Natural killer cell (primary cell): ENCODE measurements around the gene CST9L. TPM values are rescaled to one million over a fixed set of nuclear protein-coding genes. Genes with fewer than 3 reads are reported as not detected.

Experiments
- ATAC-seq, 3 donors: fragments of 150-1000 bp in 2 of 3; fragments of 200-7000 bp in 1 of 3; cut with Tn5 transposase; 1 replicate in 1 of 3; 2 replicates in 2 of 3; pipeline ENCODE4 v1.10.0; 2021; ENCODE audit warnings: mild to moderate bottlenecking in 2 of 3, moderate library complexity in 2 of 3
- DNase-seq, 2 donors: peaks; one replicate each; pipeline versions ENCODE4 v3.0.0 to v3.0.0-alpha.2; 2013 to 2021; ENCODE audit warnings: mixed read lengths in 1 of 2
- H3K27ac ChIP-seq: one replicate; pipeline ENCODE4 v1.5.1; 2013; ENCODE audit warnings: mild to moderate bottlenecking, low read length
- H3K27me3 ChIP-seq: one replicate; pipeline ENCODE4 v1.6.1; 2013; ENCODE audit warnings: low read length; ENCODE audit not compliant: control insufficient read depth, insufficient read depth
- H3K36me3 ChIP-seq: one replicate; pipeline ENCODE4 v1.6.1; 2013; ENCODE audit warnings: low read length; ENCODE audit not compliant: control insufficient read depth, insufficient read depth
- H3K4me1 ChIP-seq: one replicate; pipeline ENCODE4 v1.6.1; 2013; ENCODE audit warnings: low read length; ENCODE audit not compliant: control insufficient read depth, insufficient read depth
- H3K4me3 ChIP-seq: one replicate; pipeline ENCODE4 v1.5.1; 2013; ENCODE audit warnings: low read length
- H3K9me3 ChIP-seq: one replicate; pipeline ENCODE4 v1.6.1; 2013; ENCODE audit warnings: low read length; ENCODE audit not compliant: control insufficient read depth, insufficient read depth
- H3K27ac Mint-ChIP-seq, 2 donors: one replicate each; pipeline ENCODE4 v1.8.0; 2022; ENCODE audit warnings: mild to moderate bottlenecking in 2 of 2, mixed read lengths in 2 of 2, moderate library complexity in 1 of 2
- H3K27me3 Mint-ChIP-seq, 2 donors: one replicate each; pipeline ENCODE4 v1.8.0; 2022; ENCODE audit warnings: low read depth in 2 of 2, mixed read lengths in 2 of 2
- H3K36me3 Mint-ChIP-seq: one replicate; pipeline ENCODE4 v1.8.0; 2022; ENCODE audit warnings: mixed read lengths
- H3K4me1 Mint-ChIP-seq, 2 donors: one replicate each; pipeline ENCODE4 v1.8.0; 2022; ENCODE audit warnings: mixed read lengths in 2 of 2
- H3K4me3 Mint-ChIP-seq: one replicate; pipeline ENCODE4 v1.8.0; 2022; ENCODE audit warnings: mild to moderate bottlenecking, moderate library complexity, mixed read lengths
- H3K9me3 Mint-ChIP-seq, 2 donors: one replicate each; pipeline ENCODE4 v1.8.0; 2022; ENCODE audit warnings: mixed read lengths in 2 of 2
- WGBS: methylation state at CpG from one replicate; pipeline ENCODE4 v1.1.7; 2013; ENCODE audit warnings: missing lambda C conversion rate; ENCODE audit not compliant: insufficient coverage; 5-methylcytosine and 5-hydroxymethylcytosine counted together
- intact Hi-C: fragments of 100-400 bp; cut with micrococcal nuclease; formaldehyde crosslinking; loops from one replicate; pipeline ENCODE4 v1.14.2; 2022
- total RNA-seq, 4 donors: library from RNA; stranded (reverse); fragments of 120-200 nt in 1 of 4; gene quantifications; one replicate each; pipeline versions ENCODE4 v1.2.3 to v1.2.4, GENCODE V29; 2013 to 2022
- TF ChIP-seq, protein P1 (sequence below): fragments of 200-600 bp; IDR thresholded peaks from one replicate; pipeline ENCODE4 v1.8.0; 2022; ENCODE audit warnings: antibody characterized with exemption

CST9L gene
- total RNA-seq, 3 donors from 2014 or later (not counting 1 experiment from before 2014, with no cell fraction given) = not detected

DNA sequence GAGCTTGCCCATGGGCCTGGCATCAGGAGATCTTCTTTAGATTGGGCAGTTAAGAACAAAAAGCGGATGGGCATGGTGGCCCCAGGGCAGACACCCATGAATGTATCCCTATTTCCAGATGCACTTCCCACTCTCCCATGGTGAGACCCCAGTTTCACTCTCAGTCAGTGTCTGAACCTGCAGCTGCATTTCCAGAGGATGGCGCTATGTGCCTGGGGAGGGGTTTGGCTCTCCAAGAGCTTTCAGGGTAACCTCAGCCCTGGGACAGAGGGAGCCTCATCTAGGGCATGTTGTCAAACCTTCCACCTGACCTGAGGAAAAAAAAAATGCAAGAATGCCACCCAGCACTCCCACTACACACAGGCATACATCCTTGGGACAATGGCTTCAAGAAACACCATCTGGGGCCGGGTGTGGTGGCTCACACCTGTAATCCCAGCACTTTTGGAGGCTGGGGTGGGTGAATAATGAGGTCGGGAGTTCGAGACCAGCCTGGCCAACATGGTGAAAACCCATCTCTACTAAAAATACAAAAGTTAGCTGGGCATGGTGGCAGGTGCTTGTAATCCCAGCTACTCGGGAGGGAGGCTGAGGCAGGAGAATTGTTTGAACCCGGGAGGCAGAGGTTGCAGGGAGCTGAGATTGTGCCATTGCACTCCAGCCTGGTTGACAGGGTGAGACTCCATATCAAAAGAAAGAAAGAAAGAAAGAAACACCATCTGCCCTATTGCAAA is 1.9 kb downstream of the CST9L start:
- intact Hi-C loops = no loop called here
- H3K27ac ChIP-seq = no peak overlapping the region
- Mint-ChIP-seq H3K36me3 (peaks cover 11% of the 10 kb centered on the region), H3K4me3 (no peak overlapping the region), H3K9me3 (peaks cover 0 to 6% of the 10 kb centered on the region in 2 donors), H3K27ac (no peak overlapping the region), H3K27me3 (peaks cover 3 to 8% of the 10 kb centered on the region in 2 donors), H3K4me1 (peaks cover 0 to 5% of the 10 kb centered on the region in 2 donors)
- peaks cover 9% of the 10 kb centered on the region for H3K9me3 ChIP-seq
- TF ChIP-seq, protein P1, sequence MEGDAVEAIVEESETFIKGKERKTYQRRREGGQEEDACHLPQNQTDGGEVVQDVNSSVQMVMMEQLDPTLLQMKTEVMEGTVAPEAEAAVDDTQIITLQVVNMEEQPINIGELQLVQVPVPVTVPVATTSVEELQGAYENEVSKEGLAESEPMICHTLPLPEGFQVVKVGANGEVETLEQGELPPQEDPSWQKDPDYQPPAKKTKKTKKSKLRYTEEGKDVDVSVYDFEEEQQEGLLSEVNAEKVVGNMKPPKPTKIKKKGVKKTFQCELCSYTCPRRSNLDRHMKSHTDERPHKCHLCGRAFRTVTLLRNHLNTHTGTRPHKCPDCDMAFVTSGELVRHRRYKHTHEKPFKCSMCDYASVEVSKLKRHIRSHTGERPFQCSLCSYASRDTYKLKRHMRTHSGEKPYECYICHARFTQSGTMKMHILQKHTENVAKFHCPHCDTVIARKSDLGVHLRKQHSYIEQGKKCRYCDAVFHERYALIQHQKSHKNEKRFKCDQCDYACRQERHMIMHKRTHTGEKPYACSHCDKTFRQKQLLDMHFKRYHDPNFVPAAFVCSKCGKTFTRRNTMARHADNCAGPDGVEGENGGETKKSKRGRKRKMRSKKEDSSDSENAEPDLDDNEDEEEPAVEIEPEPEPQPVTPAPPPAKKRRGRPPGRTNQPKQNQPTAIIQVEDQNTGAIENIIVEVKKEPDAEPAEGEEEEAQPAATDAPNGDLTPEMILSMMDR = no peak
- ATAC-seq = no peak
- no peak overlapping the region for H3K4me3 ChIP-seq
- H3K36me3 ChIP-seq = no peaks in the 10 kb centered on the region
- no peak for DNase-seq
- WGBS = 82% methylated on average over 4 of the region's 7 CpGs
- H3K4me1 ChIP-seq = no peaks in the 10 kb centered on the region
- no peaks in the 10 kb centered on the region for H3K27me3 ChIP-seq

DNA sequence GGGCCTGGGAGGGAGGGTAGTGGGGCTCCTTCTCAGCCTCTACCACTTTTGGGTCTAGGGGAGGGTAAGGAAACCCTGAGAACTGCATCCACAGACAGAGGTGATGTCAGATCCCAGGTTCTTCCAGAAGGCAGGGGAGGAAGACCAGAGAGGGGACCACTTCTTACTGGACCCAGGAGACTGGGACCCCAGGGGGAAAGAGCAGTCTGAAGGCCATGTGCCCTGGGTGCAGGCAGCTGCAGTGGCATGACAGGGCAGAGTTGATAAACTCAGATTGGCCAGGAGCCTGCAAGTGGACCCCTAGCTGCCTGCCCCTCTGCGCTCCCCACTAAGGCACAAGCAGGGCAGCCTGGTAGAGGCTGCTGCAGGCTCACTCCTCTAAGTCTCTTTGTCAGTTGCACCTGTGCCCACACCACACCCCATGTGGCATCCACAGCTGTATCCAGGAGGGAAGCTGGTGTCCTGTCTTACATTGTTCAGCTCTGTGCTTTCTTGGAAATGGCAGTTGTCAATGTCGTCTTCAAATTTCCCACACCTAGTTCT is 2.7 kb downstream of the CST9L start:
- no peak overlapping the region for H3K4me3 ChIP-seq
- H3K27me3 ChIP-seq = no peaks in the 10 kb centered on the region
- no peaks in the 10 kb centered on the region for H3K4me1 ChIP-seq
- H3K27ac Mint-ChIP-seq = no peak overlapping the region
- TF ChIP-seq, protein P1 = no peak
- H3K36me3 Mint-ChIP-seq = peaks cover 11% of the 10 kb centered on the region
- H3K9me3 ChIP-seq = peaks cover 13% of the 10 kb centered on the region
- 95% methylated on average over 2 of the region's 2 CpGs for WGBS
- H3K27me3 Mint-ChIP-seq = peaks cover 3 to 8% of the 10 kb centered on the region in 2 donors
- H3K27ac ChIP-seq = no peak overlapping the region
- H3K9me3 Mint-ChIP-seq = peaks cover 2 to 10% of the 10 kb centered on the region in 2 donors
- DNase-seq (no peak), ATAC-seq (no peak)
- intact Hi-C loops = no loop called here
- no peaks in the 10 kb centered on the region for H3K36me3 ChIP-seq
- H3K4me3 Mint-ChIP-seq = no peak overlapping the region
- peaks cover 0 to 5% of the 10 kb centered on the region in 2 donors for H3K4me1 Mint-ChIP-seq

DNA sequence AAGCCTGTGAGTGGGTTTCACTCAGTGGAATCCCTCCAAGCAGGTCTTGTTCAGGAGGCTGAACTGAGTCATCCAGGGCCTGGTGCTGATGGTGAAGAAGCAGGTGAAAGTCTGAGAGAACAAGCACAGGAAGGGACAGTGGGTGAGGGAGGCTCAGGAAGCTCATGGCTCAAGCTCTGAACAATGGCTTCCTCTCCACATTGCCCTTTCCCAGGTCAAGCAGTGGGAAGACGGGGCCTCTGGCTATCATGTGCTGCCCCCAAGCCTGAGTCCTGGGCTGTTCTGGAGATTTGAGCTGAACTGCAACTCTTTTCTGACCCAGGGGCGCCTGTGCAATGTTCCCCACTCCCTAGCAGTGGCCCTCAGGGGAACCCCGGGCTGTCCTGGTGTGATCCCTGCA is 3.4 kb downstream of the CST9L start:
- Mint-ChIP-seq H3K36me3 (peaks cover 16% of the 10 kb centered on the region), H3K27ac (no peak overlapping the region), H3K4me3 (no peak overlapping the region), H3K9me3 (peaks cover 2 to 13% of the 10 kb centered on the region in 2 donors), H3K4me1 (peaks cover 0 to 5% of the 10 kb centered on the region in 2 donors), H3K27me3 (peaks cover 5 to 8% of the 10 kb centered on the region in 2 donors)
- no peak for DNase-seq
- Histone ChIP-seq H3K36me3 (no peaks in the 10 kb centered on the region), H3K4me1 (no peaks in the 10 kb centered on the region), H3K9me3 (peaks cover 17% of the 10 kb centered on the region), H3K27me3 (no peaks in the 10 kb centered on the region), H3K4me3 (no peak overlapping the region), H3K27ac (no peak overlapping the region)
- TF ChIP-seq, protein P1 = no peak
- intact Hi-C loops = no loop called here
- ATAC-seq = no peak
- 86% methylated on average over 3 of the region's 3 CpGs for WGBS
